Effector memory CD4-positive, alpha-beta T cell (primary cell): ENCODE data around the gene NOXRED1.
"Not testable (repeated sequence)": the region's sequence is repeated elsewhere in the genome, so short reads cannot be mapped to it uniquely, and the experiment has no call there.

Experiments
- DNase-seq, 3 donors: peaks; one replicate each; pipeline ENCODE4 v3.0.0-alpha.2; 2020
- H3K27ac ChIP-seq: 2 replicates; pipeline ENCODE4 v1.7.0; 2013; ENCODE audit warnings: mild to moderate bottlenecking, low read length, moderate library complexity; ENCODE audit not compliant: insufficient read depth, poor library complexity, severe bottlenecking
- H3K27me3 ChIP-seq: replicated peaks from 2 replicates; pipeline ENCODE4 v1.7.0; 2013; ENCODE audit warnings: mild to moderate bottlenecking, low read length; ENCODE audit not compliant: insufficient read depth, control insufficient read depth, poor library complexity, severe bottlenecking
- H3K36me3 ChIP-seq: 2 replicates; pipeline ENCODE4 v1.7.0; 2013; ENCODE audit warnings: mild to moderate bottlenecking, low read length, moderate library complexity; ENCODE audit not compliant: control insufficient read depth, insufficient read depth
- H3K4me1 ChIP-seq: 2 replicates; pipeline ENCODE4 v1.7.0; 2013; ENCODE audit warnings: low read length, mild to moderate bottlenecking; ENCODE audit not compliant: control insufficient read depth, insufficient read depth, poor library complexity, severe bottlenecking
- H3K4me3 ChIP-seq: 2 replicates; pipeline ENCODE4 v1.7.0; 2013; ENCODE audit warnings: low read length, low read depth, mild to moderate bottlenecking; ENCODE audit not compliant: insufficient read depth, poor library complexity, severe bottlenecking
- H3K9me3 ChIP-seq: 2 replicates; pipeline ENCODE4 v1.7.0; 2013; ENCODE audit warnings: mild to moderate bottlenecking, low read length, moderate library complexity; ENCODE audit not compliant: control insufficient read depth

Gene NOXRED1

DNA sequence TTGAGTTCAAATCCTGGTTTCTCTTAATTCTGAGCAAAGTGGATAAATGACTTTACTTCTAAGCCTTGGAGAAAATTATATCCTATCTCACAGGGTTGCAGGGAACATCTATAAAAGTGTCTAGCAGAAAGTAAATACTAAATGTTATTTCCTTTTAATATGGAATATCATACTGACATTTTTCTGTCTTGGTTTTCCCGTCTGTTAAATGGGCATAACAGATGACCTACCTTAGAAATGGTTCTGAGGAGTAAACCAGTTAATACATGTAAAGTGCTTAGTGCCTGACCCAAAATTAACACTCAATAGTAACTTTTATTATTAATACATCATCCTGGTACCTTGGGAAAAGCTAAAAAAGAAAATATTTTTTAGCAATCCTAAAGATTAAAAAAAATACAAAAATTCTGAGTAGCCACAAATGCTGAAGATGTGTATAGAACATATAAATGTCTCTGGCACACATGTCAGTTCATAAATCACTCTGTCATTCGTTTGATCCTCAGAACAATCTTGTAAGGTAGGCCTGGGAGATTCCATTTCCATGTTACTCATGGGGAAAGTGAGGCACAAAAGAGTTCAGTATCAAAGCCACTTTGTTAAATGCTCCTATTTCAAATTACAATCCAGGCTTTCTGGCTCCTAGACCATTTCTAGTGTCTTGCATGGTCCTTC is 32.8 kb upstream of the NOXRED1 start:
- no peaks in the 10 kb centered on the region for H3K27me3 ChIP-seq
- H3K27ac ChIP-seq = peak overlapping the region; percentile 84
- H3K4me3 ChIP-seq = no peak overlapping the region
- H3K36me3 ChIP-seq = peaks cover 31% of the 10 kb centered on the region
- H3K4me1 ChIP-seq = peaks cover 17% of the 10 kb centered on the region
- no peak for DNase-seq
- no peaks in the 10 kb centered on the region for H3K9me3 ChIP-seq

DNA sequence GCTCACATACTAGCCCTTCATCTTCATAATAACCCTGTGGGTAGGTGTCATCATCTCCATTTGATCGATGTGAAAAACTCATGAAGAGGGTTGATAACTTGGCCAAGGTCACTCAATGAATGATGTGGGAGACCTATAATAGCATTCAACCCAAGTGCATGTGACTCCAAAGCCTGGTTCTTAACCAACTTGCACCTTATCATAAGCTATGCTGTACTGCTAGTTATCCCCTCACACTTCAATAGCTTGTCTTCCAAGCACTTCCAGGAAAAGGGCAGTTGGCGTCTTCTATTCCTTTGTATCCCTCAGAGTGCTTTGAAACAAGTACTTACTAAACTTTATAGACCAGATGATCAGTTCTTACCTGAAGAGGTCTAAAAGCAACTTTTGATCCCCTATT is 18.9 kb upstream of the NOXRED1 start:
- H3K27ac ChIP-seq = no peak overlapping the region
- no peaks in the 10 kb centered on the region for H3K4me1 ChIP-seq
- no peak overlapping the region for H3K4me3 ChIP-seq
- H3K9me3 ChIP-seq = no peaks in the 10 kb centered on the region
- DNase-seq = no peak
- peaks cover 52% of the 10 kb centered on the region for H3K36me3 ChIP-seq
- H3K27me3 ChIP-seq = no peaks in the 10 kb centered on the region

DNA sequence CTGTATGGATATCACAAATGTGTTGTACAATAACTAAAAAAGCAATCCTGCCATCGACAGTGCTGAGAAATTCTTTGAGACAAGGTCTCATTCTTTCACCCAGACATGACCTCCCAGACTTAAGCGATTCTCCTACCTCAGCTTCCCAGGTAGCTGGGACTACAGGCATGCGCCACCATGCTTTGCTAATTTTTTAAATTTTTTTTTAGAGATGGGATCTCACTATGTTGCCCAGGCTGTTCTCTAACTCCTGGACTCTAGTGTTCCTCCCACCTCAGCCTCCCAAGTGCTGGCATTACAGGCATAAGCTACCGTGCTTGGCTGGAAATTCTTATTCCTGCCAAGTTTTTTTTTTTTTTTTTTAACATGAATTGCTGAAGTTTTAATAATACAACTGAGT is 16.5 kb upstream of the NOXRED1 start:
- no peaks in the 10 kb centered on the region for H3K4me1 ChIP-seq
- H3K27me3 ChIP-seq = no peaks in the 10 kb centered on the region
- no peak overlapping the region for H3K4me3 ChIP-seq
- H3K36me3 ChIP-seq = peaks cover 53% of the 10 kb centered on the region
- H3K27ac ChIP-seq = no peak overlapping the region
- DNase-seq = no peak
- H3K9me3 ChIP-seq = no peaks in the 10 kb centered on the region

DNA sequence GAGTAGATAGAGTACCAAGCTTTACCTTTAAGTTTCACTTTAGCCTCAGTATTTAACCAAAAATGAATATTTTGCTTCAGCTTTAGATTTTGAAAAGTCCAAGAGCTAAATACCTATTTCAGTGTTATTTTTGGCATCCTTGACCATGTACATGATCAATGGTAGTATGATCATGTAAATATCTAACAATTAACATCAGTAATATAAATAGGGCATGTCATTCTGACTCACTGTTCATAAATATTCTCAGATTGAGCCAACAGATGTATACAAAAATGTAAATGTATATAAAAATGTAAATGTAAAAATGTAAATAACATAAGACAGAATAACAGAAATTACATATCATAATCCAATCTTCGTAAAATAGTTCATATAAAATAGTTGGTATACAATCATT is 15.3 kb upstream of the NOXRED1 start:
- H3K27ac ChIP-seq = no peak overlapping the region
- no peaks in the 10 kb centered on the region for H3K4me1 ChIP-seq
- no peak overlapping the region for H3K4me3 ChIP-seq
- H3K27me3 ChIP-seq = no peaks in the 10 kb centered on the region
- H3K9me3 ChIP-seq = no peaks in the 10 kb centered on the region
- peaks cover 53% of the 10 kb centered on the region for H3K36me3 ChIP-seq
- no peak for DNase-seq

DNA sequence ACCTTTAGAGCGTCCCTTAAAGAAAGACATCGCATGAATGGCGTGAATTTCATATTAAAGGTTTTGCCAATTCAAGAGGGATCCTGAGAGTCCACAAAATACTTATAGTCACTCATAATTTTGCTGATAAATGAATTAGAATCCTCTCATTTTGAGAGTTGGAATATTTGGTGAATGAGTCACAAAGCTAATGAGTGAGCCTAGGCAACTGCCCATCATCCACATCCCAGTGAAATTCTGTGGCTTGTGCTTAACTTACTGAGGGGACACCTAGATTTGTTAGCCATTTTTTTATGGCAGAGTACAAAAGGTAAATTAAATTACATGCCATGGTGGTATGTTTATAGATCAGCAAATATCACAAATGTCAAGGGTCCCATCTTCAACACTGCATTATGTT is 12.7 kb upstream of the NOXRED1 start:
- H3K27ac ChIP-seq = no peak overlapping the region
- no peak overlapping the region for H3K4me3 ChIP-seq
- peaks cover 32% of the 10 kb centered on the region for H3K36me3 ChIP-seq
- H3K4me1 ChIP-seq = no peaks in the 10 kb centered on the region
- H3K27me3 ChIP-seq = no peaks in the 10 kb centered on the region
- no peaks in the 10 kb centered on the region for H3K9me3 ChIP-seq
- no peak for DNase-seq

DNA sequence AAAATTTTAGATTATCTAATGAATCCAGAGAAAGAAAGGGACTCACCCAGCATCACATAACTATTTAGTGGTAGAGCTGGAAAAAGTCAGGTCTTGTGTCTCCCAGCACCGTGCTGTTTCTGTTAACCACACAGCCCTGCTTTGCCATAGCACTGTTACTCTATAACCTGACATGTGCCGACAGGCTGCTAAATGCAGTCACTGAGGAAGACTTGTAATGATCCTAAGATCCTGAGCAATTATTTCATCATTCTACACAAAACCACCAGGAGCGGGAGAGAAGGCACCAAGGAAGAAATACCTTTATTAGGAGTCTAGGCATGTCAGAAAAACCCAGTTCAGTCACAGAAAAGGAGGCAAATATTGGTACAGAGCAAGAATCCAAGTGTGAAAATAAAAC is 3.1 kb upstream of the NOXRED1 start:
- H3K9me3 ChIP-seq = no peaks in the 10 kb centered on the region
- no peak for DNase-seq
- no peak overlapping the region for H3K27ac ChIP-seq
- no peak overlapping the region for H3K4me3 ChIP-seq
- H3K4me1 ChIP-seq = no peaks in the 10 kb centered on the region
- peaks cover 50% of the 10 kb centered on the region for H3K36me3 ChIP-seq
- H3K27me3 ChIP-seq = no peaks in the 10 kb centered on the region

DNA sequence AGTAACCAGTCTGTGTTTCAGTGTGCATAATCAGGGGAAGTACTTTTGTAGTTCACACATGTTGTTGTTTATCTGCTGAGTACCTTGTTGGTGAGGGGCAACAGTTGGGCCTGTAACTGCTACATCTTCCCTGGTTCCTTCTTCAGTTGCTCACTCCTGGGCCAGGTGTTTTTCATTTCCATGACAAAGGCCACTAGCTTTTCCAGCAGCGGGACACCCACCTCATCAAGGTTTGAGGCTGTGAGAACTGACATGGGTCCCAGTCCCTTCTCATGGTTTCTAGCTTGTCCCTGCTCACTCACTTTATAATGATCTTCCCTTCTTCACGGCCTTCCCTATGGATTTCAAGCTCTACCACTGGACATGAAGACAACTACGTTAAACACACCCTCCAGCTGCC is 1.5 kb upstream of the NOXRED1 start:
- no peaks in the 10 kb centered on the region for H3K27me3 ChIP-seq
- no peaks in the 10 kb centered on the region for H3K4me1 ChIP-seq
- no peaks in the 10 kb centered on the region for H3K9me3 ChIP-seq
- peaks cover 49% of the 10 kb centered on the region for H3K36me3 ChIP-seq
- no peak overlapping the region for H3K4me3 ChIP-seq
- no peak overlapping the region for H3K27ac ChIP-seq
- DNase-seq = no peak

DNA sequence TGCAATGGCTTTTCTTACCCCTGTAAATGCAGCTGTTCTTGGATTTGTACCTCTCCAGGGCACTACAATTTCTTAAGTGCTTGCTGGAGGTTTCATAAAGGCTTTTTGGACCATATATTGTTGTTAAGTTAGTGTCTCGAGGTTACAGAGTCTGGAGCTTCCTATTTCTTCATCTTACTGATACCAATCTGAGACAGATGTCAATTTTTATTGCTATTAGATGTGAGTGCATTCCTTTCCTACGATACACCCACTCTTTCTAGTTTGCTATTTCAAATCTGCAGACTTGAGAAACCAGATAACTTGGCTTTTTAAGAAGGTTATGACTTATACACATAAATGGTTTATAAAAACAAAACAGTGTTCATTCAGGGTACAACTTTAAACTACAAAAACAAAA is 2.1 kb downstream of the NOXRED1 start:
- Histone ChIP-seq H3K4me3 (no peak overlapping the region), H3K4me1 (no peaks in the 10 kb centered on the region), H3K9me3 (no peaks in the 10 kb centered on the region), H3K27me3 (no peaks in the 10 kb centered on the region), H3K27ac (no peak overlapping the region), H3K36me3 (peaks cover 16% of the 10 kb centered on the region)
- DNase-seq = no peak

DNA sequence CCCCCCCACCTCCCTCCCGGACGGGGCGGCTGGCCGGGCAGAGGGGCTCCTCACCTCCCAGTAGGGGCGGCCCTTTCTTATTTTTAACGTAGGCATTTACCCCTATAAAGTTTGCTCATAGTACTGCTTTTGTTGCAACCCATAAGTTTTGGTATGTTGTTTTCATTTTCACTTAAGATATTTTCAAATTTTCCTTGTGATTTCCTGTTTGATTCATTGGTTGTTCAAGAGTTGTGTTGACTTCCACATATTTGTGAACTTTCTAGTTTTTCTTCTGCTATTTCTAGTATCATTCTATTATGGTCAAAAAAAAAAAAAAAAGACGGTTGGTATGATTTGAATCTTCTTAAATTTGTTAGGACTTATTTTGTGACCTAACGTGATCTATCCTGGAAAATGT is 6.5 kb downstream of the NOXRED1 start:
- Histone ChIP-seq H3K27me3 (no peaks in the 10 kb centered on the region), H3K4me3 (no peak overlapping the region), H3K36me3 (no peaks in the 10 kb centered on the region), H3K9me3 (no peaks in the 10 kb centered on the region), H3K4me1 (no peaks in the 10 kb centered on the region), H3K27ac (no peak overlapping the region)
- DNase-seq = no peak

DNA sequence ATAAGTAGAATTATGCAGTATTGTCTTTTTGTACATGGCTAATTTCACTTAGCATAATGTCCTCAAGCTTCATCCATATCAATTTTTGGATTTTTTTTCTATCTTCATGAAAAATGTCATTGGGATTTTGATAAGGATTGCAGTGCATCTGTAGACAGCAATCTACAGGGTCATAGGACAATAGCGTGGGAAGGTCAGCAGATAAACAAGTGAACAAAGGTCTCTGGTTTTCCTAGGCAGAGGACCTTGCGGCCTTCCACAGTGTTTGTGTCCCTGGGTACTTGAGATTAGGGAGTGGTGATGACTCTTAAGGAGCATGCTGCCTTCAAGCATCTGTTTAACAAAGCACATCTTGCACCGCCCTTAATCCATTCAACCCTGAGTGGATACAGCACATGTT is 7.2 kb downstream of the NOXRED1 start:
- not testable (repeated sequence) for H3K9me3 ChIP-seq, DNase-seq, H3K27me3 ChIP-seq, H3K4me3 ChIP-seq, H3K27ac ChIP-seq, H3K4me1 ChIP-seq, H3K36me3 ChIP-seq
